GM18867 (cell line): ENCODE data around the gene L2HGDH.

Source experiments
- ATAC-seq: cut with Tn5 transposase; IDR thresholded peaks from one replicate; pipeline ENCODE4 v1.9.1; 2021; ENCODE audit warnings: mild to moderate bottlenecking, moderate library complexity; ENCODE audit not compliant: unreplicated experiment

L2HGDH gene

GRCh38 chr14:50231475-50232275 lies 80.4 kb downstream of the L2HGDH start, which contains the start of gene SOS2:
Gene SOS2 (minus strand): TSS chr14:50231578. CDS start chr14:50231283, 295 bp downstream.
- ATAC-seq, result peak; percentile 89

DNA sequence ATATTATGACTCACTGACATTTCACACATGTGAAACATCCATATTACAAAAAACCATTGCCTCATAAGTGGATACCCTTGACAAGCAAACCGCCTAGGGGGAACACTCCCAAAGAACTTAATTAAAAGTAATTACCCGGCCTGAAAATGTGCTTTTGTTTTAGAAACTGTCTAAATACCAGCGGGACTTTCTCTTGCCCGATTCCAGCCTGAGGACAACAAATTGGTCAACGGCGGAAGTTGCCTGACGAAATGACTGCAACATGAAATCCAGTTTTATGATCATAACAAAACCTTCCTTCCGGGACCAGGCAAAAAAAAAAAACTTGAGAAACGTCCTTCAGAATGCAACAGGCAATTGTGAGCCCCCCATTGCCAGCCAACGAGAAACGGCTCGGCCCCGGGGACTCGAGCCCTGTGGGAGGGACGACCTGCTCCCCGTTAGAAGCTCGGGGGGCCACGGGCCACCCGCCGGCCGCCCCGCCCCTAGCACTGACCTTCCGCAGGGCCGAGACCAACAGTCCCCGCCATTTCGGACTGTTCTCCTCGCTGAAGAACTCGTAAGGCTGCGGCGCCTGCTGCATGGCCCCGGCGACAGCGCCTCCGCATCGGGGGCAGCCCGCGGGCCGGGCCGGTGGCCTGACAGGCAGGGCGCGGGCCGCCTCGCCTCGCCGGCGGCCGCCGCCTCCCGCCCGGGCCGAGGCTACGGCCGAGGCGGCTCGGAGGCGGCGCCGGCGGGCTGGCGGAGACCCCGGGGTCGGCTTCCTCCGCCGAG lies 81.1 kb downstream of the L2HGDH start:
- ATAC-seq, result peak; percentile 37

- ATAC-seq, result no peak
Observed at GRCh38 chr14:50230401-50230700, 81.7 kb downstream of the L2HGDH start.

GRCh38 chr14:50229681-50230080 lies 82.3 kb downstream of the L2HGDH start:
- no peak for ATAC-seq

GRCh38 chr14:50228313-50228712 lies 83.7 kb downstream of the L2HGDH start:
- ATAC-seq, result no peak

- ATAC-seq, result no peak
Observed at GRCh38 chr14:50225974-50226297, 86.1 kb downstream of the L2HGDH start.

DNA sequence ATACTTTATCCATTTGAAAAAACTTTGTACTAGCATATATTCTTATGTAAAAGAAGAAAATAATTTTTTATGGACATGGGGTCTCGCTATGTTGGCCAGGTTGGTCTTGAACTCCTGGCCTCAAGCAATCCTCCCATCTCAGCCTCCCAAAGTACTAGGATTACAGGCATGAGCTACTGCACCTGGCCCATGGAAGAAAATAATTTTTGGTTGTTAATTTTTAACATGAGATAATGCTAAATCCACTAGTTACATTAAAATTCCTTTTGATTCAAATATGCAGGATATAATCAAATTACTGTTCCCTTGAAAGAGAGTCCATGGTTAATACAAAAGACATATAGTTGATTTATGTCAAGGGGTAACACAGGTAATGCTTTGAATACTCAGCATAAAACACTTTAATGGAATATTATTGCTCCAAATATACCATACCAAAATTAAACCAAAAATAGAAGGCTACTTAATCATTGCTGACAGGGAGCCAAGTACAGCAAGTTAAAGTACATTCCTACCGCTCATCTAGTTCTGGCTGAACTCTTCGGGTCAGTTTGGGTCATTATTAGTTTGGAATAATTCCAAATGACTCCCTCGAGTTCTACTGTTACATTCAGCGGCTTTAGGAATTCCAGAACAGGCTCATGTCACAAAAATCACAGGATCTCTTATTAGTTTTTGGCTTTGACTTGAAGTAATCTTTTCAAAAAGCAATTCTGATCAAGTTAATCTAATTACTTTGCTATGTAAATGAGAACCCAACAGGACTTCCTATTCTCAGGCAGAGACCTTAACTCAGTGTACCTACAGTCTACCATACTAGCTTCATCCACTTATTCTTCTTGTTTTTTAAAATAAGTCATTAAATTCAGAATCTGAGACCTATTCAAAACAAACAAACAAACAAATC lies 86.7 kb downstream of the L2HGDH start:
- no peak for ATAC-seq

DNA sequence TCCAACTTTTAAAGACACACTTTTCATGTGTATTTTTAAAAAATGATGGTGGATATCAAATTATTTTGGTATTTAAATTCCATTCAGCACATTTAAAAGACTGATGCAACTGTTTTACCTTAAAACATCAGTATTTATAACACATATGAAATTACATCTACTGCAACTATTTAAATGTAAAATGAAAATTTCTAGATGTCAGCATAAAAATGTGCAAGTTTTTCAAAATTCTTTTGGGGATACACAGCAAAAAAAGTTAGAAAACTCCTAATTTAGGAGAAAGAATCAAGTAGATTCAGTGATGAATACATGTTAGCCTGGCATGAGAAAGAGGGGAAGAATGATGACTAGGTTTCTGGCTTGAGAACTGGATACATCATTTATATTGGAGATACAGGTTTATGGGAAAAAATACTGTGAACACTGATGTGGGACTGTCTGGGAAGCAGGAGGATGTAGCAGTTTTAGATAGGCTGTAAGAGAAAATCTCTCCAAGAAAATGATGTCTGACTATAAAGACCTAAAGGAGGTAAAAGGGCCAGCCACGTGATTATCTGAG lies 89.9 kb downstream of the L2HGDH start:
- ATAC-seq, result no peak

- no peak for ATAC-seq
Observed at GRCh38 chr14:50218501-50218900, 93.5 kb downstream of the L2HGDH start.

DNA sequence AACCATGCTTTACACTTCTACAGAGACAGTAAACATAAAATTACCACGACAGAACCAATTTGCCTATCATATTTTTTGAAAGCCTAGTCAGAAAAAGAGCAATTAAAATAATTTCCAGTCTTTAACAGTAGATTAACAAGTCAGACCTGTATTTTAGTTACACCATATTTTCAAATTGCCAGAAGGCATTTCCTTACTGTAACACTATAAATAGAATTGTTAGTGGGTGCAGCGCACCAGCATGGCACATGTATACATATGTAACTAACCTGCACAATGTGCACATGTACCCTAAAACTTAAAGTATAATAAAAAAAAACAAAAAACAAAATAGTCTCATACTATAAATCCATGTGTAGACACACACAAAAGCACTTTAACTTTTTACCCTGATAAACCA lies 96.6 kb downstream of the L2HGDH start:
- ATAC-seq, result no peak

GRCh38 chr14:50213795-50214194 lies 98.2 kb downstream of the L2HGDH start:
- no peak for ATAC-seq

GRCh38 chr14:50212726-50213125 lies 99.3 kb downstream of the L2HGDH start:
- no peak for ATAC-seq

GRCh38 chr14:50210074-50210473 lies 102.0 kb downstream of the L2HGDH start:
- ATAC-seq, result no peak

- ATAC-seq, result no peak
Observed at GRCh38 chr14:50198499-50198898, 113.5 kb downstream of the L2HGDH start.

GRCh38 chr14:50191499-50191898 lies 120.5 kb downstream of the L2HGDH start:
- no peak for ATAC-seq
